ENCODE data around the gene CEP350. TPM values are rescaled to one million over a fixed set of nuclear protein-coding genes. Genes with fewer than 3 reads are reported as not detected.
"Not testable (repeated sequence)": the region's sequence is repeated elsewhere in the genome, so short reads cannot be mapped to it uniquely, and the experiment has no call there.

Gene CEP350
- total and polyA plus RNA-seq, 2 of the 13 experiments (the other 11 are each of a cell fraction or from before 2014, with no cell fraction given), result 7.6 to 35.9 TPM

DNA sequence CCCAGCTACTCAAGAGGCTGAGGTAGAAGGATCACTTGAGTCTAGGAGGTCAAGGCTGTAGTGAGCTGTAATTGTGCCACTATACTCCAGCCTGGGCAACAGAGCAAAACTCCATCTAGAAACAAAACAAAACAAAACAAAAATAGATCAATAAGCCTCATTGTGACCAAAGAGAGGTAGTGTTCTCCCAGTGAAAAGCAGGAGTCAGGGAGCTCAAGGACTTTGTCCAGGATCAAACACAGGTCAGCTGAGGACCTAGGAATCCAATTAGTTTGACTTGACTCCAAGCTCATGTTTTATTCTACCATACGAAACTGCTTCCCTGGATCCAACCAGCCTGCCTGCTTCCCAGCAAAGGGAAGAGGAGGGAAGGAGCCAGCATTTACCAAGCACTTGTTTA, 178.6 kb downstream of the CEP350 start (continued):
- peak; percentile 18; the same call in 1 of the 2 replicates for TF ChIP-seq TBX2 (CRISPR knock-in tag; IDR thresholded peaks at IDR 0.05; ENCODE audit: borderline replicate concordance)
- TF ChIP-seq LRRFIP1 (CRISPR knock-in tag; conservative IDR thresholded peaks at IDR 0.05), result no peak
- no peak for TF ChIP-seq DR1 (CRISPR knock-in tag; IDR thresholded peaks at IDR 0.05)
- TF ChIP-seq AGO1 (IDR thresholded peaks at IDR 0.05; ENCODE audit: low read depth, low read length, poor library complexity, severe bottlenecking), result no peak
- TF ChIP-seq ELF3 (CRISPR knock-in tag; IDR thresholded peaks at IDR 0.05), result no peak
- no peak for TF ChIP-seq HNRNPUL1 (IDR thresholded peaks at IDR 0.05; ENCODE audit: low read depth, low read length)
- no peak for TF ChIP-seq GLMP (CRISPR knock-in tag; IDR thresholded peaks at IDR 0.05; ENCODE audit: borderline replicate concordance)
- peak; percentile 31; the same call in 1 of the 2 replicates for TF ChIP-seq RFX1 (IDR thresholded peaks at IDR 0.05)
- no peak for TF ChIP-seq SNAI1 (CRISPR knock-in tag; IDR thresholded peaks at IDR 0.05; ENCODE audit: borderline replicate concordance)
- no peak for TF ChIP-seq PRPF4 (IDR thresholded peaks at IDR 0.05; ENCODE audit: low read depth, low read length, poor library complexity, severe bottlenecking)
- no peak for TF ChIP-seq SMARCE1 (IDR thresholded peaks at IDR 0.05; ENCODE audit: borderline replicate concordance)
- no peak for TF ChIP-seq PAWR (CRISPR knock-in tag; IDR thresholded peaks at IDR 0.05; ENCODE audit: borderline replicate concordance)
- no peak for TF ChIP-seq REL (CRISPR knock-in tag; conservative IDR thresholded peaks at IDR 0.05)
- peak; percentile 60; the same call in 1 of the 2 replicates for TF ChIP-seq NCOR1 (IDR thresholded peaks at IDR 0.05; ENCODE audit: borderline replicate concordance, low read length)
- TF ChIP-seq TRIM24 (CRISPR knock-in tag; IDR thresholded peaks at IDR 0.05), result no peak
- no peak for TF ChIP-seq ZNF234 (CRISPR knock-in tag; conservative IDR thresholded peaks at IDR 0.05)
- TF ChIP-seq ZNF570 (CRISPR knock-in tag; IDR thresholded peaks at IDR 0.05; ENCODE audit: borderline replicate concordance), result no peak
- TF ChIP-seq ZNF569 (CRISPR knock-in tag; IDR thresholded peaks at IDR 0.05; ENCODE audit: borderline replicate concordance), result no peak
- TF ChIP-seq SAP130 (CRISPR knock-in tag; IDR thresholded peaks at IDR 0.05; ENCODE audit: low read depth), result peak; percentile 14; the same call in 1 of the 2 replicates
- no peak for TF ChIP-seq THYN1 (CRISPR knock-in tag; IDR thresholded peaks at IDR 0.05; ENCODE audit: borderline replicate concordance, low read depth)
- no peak for TF ChIP-seq ZNF205 (CRISPR knock-in tag; IDR thresholded peaks at IDR 0.05)

GRCh38 chr1:180133688-180134087, 179.1 kb downstream of the CEP350 start:
- H3K27ac ChIP-seq (ENCODE audit: extremely low read length, insufficient read depth, low read length), result peak overlapping the region; percentile 57
- H3K4me2 ChIP-seq (ENCODE audit: low read depth, low read length), result peak overlapping the region; percentile 80
- H3K9ac ChIP-seq (ENCODE audit: insufficient read depth, low read depth, low read length), result peak overlapping the region; percentile 49
- POLR2A ChIA-PET, result interaction anchor here (0.8 to 0.9 kb wide), 2 partner anchors 17 to 24 kb away, joined by 3 read pairs; no protein-coding TSS in a partner anchor
- FAIRE-seq; H4K20me1 ChIP-seq (ENCODE audit: insufficient read depth, low read length); H2AFZ ChIP-seq (ENCODE audit: low read length); DNase-seq (ENCODE audit: low spot score); H3K9me3 ChIP-seq (ENCODE audit: low read length); BruUV-seq (replicated peaks); in situ Hi-C loops (cut with HindIII; ENCODE audit: extremely low pct_ligation_motif_present, low pct_unique_long_range_greater_than_20kb); intact Hi-C loops (cut with micrococcal nuclease; ENCODE audit: unreplicated experiment); H3K27me3 ChIP-seq (ENCODE audit: control insufficient read depth in 1 of 2, insufficient read depth in 2 of 2, low read length in 2 of 2); H3K79me2 ChIP-seq (ENCODE audit: insufficient read depth, low read length); H3K36me3 ChIP-seq (replicated peaks in 1 of 2; ENCODE audit: control insufficient read depth in 1 of 2, insufficient read depth in 2 of 2, low read length in 2 of 2); CTCF ChIA-PET (ENCODE audit: low intra/inter-chr PET ratio, low total read pairs); ATAC-seq: not testable (repeated sequence)
- H3K4me3 ChIP-seq (replicated peaks in 1 of 3; ENCODE audit: insufficient read depth in 1 of 3, low read depth in 2 of 3, low read length in 3 of 3), result peak overlapping the region in 1 of 3 experiments; percentile 29; a peak in 1 of 6 replicates
- H3K4me1 ChIP-seq (ENCODE audit: insufficient read depth, low read length), result peaks cover 35% of the 10 kb centered on the region
- WGBS (ENCODE audit: low lambda C conversion rate), result 70% methylated on average over 9 of the region's 9 CpGs
